B cell (primary cell): ENCODE data around the gene TLK1.

Source experiments
- CTCF ChIP-seq: fragments of 200-600 bp; IDR thresholded peaks from one replicate; pipeline ENCODE4 v1.8.0; 2022; ENCODE audit warnings: antibody characterized with exemption, mild to moderate bottlenecking
- EZH2 ChIP-seq: IDR thresholded peaks from 2 replicates; pipeline ENCODE4 v1.6.1; 2012; ENCODE audit warnings: borderline replicate concordance, low read depth, mild to moderate bottlenecking, moderate library complexity, low read length; ENCODE audit not compliant: insufficient read depth, poor library complexity, severe bottlenecking

GRCh38 chr2:171142398-171142797 is 18.3 kb downstream of the TLK1 start:
- TF ChIP-seq CTCF (no peak), EZH2 (no peak)
